Mesenteric fat pad (tissue), 1 donor: ENCODE data around the gene SLC25A45. TPM values are rescaled to one million over a fixed set of nuclear protein-coding genes. Genes with fewer than 3 reads are reported as not detected.

ENCODE experiments used
- DNase-seq: peaks from one replicate; pipeline ENCODE4 v3.0.0-alpha.2; 2020; ENCODE audit warnings: low spot score
- total RNA-seq: library from RNA; stranded (reverse); fragmentation: NEBNext Ultra II Directional; extraction: Animal tissue kit (Norgen Biotek cat#: 25700); gene quantifications from one replicate; pipeline ENCODE4 v1.2.1, GENCODE V29; 2021
- donor health status: DM: yes; HTN: yes; CAD: no.

The SLC25A45 gene
- total RNA-seq, 1 donor from 2014 or later, result 8.7 TPM

DNA sequence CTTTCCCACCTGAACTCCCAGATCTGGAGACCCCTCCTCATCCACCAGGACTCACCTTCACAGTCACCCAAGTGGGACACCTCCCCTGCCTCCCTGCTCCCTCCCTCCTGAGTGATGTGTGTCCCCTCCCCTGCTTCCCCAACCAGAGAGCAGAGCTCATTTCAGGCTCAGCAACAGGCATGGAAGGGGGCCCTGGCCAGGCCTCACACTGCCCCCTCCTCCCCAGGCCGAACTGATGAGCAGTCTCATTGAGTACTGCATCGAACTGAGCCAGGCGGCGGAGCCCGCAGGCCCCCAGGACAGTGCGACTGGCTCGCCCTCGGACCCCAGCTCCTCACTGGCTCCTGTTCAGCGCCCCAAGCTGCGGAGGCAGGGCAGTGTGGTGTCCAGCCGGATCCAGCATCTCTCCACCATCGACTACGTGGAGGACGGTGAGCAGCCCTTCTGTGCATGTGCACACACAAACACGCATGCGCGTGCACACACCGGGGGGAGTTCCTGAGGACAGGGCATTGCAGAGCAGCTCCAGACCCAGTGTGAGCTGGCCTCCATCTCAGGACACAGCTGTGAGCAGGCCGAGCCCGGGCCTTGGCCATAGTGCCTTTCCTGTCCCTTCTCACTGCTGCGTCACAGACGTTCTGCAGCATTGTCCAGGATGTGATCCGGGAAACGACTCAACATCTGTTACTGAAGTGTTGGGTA lies 22.3 kb upstream of the SLC25A45 start:
- no peak for DNase-seq

DNA sequence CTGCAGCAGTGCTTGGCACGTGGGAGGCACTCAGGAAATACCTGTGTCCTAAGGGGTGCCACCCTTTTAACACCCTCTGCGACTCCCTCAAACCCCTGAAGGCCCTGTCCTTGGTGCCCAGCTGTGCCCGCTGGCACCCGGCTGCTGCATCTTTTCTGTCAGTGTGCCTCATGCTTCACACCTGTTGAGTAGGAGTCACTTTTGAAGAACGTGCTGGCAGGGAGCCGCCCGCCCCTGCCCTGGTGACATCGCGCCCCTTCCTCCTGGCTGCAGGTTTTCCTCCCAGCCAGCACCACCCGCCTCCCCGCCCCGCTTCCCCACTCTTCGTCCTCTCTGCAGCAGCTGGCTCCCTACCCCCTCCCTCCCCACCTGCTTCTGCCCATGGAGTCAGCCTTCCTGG lies 21.8 kb upstream of the SLC25A45 start:
- no peak for DNase-seq

DNA sequence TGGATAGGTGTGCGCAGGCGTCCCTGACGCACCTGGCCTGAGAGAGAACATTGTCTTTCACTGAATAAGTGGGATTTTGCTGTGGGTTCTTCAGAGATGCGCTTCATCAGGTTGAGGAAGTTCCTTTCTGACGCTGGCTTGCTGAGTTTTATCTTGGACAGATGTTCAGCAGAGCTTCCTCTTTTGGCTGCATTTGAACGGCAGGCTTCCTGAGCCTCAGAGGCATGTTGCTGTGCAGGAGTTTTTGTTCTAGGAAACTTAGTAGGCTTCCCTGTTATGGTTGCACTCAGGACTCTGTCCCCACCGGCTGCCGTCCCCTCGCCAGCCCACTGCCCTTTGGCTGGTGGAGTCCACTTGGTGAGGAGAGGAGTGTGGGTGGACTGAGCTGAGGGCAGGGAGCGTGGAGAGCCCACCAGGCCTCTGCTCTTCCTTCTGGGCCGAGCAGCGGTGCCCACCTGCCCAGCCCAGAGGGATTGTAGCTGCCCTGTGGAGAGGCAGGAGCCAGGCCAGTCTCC lies 21.2 kb upstream of the SLC25A45 start:
- DNase-seq, result no peak

DNA sequence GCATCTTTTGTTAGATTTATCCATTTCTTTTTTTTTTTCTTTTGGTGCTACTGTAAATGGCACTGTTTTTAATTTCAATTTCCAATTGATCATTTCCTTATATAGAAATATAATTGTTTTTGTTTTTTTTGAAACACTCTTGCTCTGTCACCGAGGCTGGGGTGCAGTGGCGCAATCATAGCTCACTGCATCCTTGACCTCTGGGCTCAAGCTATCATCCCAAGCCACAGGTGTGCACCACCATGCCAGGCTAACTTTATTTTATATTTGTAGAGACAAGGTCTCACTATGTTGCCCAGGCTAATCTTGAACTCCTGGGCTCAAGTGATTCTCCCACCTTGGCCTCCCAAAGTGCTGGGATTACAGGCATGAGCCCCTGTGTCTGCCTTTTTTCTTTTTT lies 20.3 kb upstream of the SLC25A45 start:
- DNase-seq, result no peak

DNA sequence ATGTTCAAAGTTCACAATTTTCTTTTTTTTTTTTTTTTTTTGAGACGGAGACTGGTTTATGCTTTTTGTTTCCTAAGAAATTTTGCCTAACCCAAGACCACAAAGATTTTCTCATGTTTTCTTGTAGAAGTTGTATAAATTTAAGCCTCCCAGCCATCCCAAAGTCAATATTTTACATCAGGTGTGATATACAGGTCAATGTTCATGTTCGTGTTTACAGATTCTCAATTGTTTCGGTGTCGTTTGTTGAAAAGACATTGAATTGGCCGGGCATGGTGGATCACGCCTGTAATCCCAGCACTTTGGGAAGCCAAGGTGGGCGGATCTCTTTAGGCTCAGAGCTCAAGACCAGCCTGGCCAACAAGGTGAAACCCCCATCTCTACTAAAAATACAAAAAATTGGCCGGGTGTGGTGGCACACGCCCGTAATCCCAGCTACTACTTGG lies 19.4 kb upstream of the SLC25A45 start:
- DNase-seq, result no peak

DNA sequence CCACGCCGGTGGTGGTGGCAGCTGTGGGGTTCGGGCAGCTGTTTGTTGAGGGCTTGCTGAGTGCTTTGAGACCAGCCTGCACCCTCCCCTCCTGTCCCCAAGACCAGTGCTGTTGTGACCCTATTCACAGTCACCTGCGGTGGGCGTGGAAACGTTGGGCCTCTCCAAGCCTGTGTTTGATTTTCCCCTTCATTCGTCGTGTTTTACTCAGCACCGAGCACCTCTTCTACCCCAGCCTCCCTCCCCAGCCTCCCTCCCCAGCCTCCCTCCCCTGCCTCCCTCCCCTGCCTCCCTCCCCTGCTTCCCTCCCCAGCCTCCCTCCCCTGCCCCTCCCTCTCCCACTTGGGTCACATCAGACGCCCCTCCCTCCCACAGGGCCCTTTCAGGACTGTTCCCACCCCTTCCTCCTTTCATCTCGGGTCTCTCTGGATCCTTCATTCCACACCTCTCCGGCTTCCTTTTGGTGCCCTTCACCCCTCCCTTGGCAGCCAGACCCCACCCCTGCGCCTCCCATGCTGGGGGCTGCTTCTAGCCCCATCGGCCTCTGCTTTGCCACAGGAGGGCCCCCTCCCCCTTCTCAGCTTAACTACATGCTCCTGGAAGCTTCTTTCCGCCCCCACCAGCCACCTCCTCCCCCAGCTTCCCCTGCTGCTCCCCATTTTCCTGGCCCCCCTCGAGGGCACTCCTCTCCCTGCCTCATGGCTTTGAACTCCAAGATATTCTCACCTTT lies 18.8 kb upstream of the SLC25A45 start:
- no peak for DNase-seq

DNA sequence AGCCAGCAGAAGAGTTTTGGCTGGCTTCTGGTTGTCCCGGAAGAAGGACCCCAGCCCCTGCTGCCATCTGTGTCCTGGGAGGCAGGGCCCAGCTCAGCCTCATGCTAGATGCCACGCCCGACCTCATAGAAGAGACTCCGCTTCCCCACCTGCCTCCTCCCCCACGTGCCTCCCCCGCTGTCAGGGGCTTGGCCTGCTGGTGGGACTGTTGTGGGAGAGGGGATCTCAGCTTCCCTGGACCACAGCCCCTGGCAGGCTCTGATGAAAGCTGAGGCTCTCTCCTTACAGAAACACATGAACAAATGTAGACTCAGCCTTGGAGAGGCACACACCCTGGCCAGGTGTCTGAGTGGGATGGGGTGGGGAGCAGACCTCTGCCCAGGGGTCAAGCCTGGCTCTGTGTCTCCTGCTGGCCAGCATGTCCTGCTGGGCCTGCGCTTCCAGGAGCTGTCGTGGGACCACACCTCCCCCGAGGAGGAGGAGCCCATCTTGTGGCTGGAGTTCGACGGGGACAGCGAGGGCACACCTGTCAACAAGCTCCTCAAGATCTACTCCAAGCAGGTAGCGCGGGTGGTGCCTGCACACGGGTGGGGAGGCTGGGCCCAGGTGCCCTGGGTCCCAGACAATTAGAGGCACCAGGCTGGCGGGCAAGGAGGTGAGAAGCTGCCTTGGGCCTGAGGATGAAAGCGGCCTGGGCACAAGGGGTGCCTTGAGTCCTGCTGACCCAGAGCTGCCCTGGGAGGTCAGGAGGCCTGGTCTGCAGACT lies 18.0 kb upstream of the SLC25A45 start:
- no peak for DNase-seq

DNA sequence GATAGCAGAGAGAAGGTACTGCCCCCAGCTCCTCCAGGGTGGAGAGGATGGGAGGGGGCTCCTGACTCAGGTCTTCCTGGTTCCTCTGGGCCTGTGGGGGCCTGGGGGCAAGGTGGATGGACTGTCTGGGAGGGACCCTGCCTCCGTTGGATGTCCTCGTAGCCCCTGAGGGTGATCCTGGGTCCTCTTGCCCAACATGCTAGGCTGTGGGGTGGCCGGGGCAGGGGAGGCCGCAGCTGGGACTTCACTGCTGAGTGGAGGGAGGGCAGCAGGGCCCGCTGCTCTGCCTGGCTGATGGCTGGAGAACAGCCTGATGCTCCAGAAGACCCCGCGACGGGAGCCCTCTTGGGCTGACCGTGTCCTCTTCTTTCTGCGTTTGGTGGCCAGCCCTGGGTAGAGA lies 17.4 kb upstream of the SLC25A45 start:
- DNase-seq, result no peak

DNA sequence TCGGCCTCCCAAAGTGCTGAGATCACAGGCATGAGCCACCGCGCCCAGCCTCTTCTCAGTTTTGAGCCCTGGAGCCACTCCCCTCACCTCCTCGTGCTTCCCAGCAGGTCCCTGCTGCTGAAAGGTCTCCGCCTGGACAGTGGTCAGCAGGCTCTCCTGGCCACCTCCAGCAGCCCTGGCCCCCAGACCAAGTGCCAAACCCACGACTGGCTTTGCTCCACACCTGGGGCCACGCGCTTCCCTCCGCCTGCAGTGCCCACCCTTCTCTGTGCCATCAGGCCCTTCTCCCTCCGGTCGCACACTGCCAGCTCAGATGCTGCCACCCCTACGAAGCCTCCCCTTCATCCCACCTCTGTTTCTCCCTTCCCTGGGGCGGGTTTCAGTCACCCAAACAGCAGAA lies 16.8 kb upstream of the SLC25A45 start:
- no peak for DNase-seq

DNA sequence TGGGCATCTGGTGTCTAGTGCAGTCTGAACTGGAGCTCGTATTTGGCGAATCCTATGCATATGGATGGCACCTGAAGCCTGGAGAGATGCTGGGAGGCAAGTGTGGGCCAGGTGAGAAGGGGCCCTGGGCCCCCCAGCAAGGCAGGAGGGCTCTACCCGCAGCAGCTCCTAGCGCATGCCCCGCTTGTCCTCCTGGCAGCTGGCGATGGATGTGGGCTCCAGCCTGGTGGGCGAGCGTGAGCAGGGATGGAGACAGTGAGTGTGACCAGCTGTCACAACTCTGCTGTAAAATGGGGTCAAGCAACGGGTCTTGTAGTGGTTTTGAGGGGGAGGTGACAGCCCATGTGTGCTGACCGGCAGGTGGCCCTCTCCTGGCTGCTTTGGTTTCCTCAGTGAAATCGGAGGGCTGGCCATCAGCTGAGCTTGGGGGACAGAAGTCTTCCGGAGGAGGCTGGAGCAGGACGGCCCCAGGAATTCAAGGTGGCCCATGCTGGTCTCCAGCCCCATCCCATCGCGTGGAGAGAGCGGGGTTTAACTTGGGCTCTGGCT lies 16.0 kb upstream of the SLC25A45 start:
- DNase-seq, result no peak

DNA sequence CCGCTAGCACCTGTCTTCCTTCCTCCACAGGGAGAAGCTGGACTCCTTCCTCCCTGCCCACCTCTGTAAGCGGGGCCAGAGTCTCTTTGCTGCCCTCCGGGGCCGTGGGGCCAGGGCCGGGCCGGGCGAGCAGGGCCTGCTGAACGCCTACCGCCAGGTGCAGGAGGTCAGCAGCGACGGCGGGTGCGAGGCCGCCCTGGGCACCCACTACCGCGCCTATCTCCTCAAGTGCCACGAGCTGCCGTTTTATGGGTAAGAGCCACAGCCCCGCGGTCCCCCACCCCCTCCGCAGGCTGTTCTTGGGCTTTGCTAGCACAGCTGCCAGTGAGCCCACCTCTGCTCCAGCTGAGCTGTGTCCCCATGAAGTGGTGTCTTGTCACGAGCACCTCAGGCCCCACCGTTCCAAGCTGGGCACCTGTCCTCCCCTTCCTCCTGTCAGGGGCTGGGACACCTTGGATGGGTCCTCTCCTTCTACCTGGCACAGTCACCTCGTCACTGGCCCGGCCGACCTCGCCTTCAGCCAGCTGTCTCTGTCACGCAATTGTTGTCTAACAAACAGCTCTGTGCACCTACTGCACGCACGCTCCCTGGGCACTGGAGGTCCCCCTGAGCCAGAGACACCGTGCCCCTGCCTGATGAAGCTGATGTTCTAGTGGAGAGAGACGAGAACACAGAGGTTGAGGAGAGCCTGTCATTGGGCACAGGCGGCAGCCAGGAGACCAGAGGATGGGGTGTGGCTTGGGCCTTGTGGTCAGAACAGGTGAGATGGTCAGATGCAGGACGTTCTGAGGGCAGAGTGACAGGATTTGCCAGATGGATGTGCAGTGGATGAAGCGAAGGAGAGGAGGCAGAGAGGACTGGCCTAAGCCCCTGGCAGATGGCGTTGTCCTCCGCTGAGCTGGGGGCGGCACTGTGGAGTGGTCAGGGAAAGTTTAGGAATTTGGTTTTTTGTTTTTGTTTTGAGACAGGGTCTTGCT lies 14.6 kb upstream of the SLC25A45 start:
- no peak for DNase-seq

DNA sequence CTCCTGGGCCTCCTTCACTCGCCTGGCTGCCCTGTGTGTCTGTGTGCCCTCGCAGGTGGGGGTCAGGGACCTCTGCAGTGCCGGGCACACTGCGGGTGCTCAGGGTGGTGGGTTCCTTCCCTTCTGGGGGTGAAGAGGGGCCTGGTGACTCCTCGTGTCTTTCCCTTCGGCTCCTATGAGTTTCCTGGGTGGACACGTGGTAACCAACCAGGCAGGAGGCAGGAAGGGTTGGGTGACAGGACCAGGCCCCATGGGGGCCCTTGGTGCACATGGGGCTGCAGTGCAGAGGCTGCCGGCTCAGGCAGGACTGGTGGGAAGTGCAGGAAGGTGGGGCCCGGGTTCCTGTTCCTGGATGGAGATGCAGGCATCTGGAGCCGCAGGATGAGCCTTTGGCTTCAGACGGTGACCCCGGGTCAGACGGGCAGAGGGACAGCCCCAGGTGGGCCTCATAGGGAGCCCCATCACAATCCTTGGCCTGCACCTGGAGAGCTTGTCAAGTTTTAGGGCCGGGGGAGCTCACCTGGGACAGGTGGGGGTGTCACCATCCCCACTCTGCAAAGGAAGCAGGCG lies 13.6 kb upstream of the SLC25A45 start:
- no peak for DNase-seq

DNA sequence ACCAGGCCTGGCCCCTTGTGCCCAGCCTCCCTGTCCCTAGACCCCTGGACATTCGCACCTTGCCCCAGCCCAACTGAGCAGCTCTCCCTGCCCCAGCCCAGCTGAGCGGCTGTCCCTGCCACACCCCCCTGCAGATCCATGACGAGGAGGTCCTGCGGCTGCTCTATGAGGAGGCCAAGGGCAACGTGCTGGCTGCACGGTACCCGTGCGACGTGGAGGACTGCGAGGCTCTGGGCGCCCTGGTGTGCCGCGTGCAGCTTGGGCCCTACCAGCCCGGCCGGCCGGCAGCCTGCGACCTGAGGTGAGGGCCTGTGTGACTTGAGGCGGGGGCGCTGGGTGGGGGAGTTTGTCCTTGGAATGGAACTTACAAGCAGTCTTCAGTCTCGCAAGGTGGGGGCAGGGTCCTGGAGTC lies 11.7 kb upstream of the SLC25A45 start:
- DNase-seq, result no peak

DNA sequence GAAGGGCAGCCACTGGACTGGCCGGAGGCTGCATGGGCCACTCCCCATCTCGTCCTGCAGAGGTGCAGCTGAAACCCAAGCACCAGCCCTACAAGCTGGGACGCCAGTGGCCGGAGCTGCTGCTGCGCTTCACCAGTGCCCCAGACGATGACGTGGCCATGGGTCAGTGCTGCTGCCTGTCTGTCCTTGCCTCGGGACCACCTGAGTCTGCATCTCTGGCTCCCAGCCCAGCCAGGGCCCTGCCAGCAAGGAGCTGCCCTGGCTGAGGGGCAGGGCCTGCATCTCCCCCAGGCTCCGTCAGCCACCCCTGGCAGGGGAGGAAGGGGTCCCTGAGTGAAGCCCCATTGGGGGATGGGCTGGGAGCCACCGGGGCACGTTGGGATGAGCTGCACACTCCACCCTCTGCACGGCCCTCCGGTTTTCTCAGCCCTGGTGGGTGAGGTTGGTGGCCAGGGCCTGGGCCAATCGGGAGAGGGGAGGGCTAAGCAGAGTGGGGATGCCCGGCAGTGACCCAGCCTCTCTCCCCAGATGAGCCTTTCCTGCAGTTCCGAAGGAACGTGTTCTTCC lies 11.2 kb upstream of the SLC25A45 start:
- no peak for DNase-seq

DNA sequence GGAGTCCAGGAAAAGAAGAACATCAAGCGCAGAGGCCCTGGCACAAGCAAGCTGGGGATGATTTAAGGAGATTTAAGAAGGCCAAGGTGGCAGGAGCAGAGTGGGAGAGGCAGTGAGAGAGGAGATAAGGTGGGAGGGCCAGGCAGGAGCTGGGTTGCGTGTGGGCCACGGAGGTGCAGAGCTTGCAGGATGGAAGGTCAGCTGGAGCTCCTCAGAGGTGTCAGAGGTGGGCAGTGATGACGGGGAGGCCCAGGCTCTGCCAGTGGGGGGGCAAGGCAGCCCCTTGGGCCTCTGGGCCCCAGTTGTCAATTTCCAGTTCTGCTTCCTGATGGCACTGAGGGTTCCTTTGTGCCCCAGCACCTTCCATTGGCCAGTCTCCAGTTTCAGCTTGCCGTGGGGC lies 10.5 kb upstream of the SLC25A45 start:
- no peak for DNase-seq

DNA sequence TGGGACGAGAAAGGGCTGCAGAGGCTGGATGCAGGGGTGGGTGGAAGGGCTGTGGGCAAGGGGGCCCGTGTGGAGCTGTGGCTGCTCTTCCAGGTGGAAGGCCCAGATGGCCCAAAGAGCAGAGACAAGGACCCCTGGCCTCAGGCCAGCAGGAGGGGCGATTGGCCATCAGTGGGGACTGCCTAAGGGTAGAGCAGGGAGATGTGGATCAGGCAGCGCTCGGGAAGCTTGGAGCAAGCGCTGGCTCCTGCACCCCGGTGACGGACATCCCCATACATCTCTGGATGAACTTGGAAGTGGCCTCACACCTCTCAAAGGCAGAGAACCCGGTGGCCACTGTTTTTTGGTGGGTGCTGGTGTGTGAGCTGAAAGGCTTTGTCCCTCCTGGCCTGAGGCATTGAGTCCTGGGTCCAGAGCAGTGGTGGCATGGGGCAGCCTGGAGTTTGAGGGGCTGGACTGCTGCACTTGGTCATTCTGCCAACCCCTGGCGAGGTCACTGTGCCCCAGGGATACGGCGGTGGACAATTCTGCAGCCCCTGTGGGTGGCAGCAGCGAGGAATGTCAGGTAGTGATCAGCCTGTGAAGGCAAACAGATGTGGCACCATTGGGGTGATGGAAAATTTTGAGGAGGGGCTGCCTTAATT lies 9.9 kb upstream of the SLC25A45 start:
- DNase-seq, result no peak

DNA sequence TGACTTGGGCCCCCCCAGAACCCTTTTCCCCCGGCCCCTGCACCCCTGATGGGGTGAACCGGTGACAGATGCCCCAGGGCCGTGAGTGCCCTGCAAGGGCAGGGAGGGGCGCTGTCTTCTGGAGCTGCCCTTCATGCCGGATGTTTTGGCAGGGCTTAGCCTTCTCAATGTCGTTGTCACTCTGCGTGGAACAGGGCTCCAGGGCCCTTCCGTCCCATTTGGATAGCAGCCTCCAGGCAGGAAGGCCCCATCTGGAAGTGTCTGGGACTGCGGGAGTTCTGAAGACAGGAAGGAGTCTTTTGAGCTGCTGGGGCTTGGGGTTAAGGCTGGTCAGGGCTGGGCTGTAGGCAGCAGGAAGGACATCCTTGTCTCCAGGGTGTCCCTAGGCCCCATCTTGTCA lies 8.6 kb upstream of the SLC25A45 start:
- DNase-seq, result no peak

DNA sequence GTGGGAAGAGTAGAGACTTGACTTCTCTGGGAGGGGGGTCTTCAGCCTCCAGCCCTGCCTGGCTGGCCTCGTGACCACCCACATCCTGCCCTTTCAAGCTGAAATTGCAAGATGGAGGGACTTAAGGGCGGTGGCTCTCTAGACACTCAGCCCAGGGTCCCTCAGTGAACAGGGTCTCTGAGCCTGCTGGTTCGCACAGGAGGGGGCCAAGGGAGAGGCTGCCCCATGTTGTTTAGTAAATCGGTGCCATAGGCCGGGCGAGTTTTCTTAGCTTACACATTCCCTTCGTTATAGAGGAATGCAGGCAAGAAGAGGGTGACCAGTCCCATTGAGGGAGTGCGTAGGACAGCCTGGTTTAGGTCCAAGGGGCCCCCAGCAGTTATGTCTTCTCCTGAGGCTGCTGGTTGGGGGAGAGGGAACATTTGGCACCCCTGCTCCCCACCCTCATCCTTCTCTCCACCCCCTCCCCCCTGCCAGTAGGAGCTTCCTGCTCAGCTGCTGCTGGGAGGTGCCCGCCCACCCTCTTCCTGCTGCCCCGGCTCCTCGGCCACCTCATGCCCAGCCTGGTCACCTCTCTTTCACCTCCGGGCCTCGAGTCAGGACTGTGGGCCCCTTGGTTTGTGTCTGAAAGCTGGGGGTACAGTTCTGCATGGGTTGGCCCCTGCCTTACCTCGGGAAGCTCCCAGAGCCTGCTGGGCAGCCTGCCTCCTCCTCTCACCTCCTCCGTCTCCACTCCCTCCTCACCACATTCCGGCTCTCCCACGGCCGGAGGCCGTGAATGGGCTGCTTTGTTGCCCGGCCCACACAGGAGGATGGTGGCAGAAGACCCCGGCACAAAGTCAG lies 7.9 kb upstream of the SLC25A45 start:
- DNase-seq, result no peak
